ENCODE results near the gene SLC23A1. TPM values are rescaled to one million over a fixed set of nuclear protein-coding genes. Genes with fewer than 3 reads are reported as not detected.

SLC23A1 gene
- total RNA-seq, 1 experiment from 2014 or later = not detected

DNA sequence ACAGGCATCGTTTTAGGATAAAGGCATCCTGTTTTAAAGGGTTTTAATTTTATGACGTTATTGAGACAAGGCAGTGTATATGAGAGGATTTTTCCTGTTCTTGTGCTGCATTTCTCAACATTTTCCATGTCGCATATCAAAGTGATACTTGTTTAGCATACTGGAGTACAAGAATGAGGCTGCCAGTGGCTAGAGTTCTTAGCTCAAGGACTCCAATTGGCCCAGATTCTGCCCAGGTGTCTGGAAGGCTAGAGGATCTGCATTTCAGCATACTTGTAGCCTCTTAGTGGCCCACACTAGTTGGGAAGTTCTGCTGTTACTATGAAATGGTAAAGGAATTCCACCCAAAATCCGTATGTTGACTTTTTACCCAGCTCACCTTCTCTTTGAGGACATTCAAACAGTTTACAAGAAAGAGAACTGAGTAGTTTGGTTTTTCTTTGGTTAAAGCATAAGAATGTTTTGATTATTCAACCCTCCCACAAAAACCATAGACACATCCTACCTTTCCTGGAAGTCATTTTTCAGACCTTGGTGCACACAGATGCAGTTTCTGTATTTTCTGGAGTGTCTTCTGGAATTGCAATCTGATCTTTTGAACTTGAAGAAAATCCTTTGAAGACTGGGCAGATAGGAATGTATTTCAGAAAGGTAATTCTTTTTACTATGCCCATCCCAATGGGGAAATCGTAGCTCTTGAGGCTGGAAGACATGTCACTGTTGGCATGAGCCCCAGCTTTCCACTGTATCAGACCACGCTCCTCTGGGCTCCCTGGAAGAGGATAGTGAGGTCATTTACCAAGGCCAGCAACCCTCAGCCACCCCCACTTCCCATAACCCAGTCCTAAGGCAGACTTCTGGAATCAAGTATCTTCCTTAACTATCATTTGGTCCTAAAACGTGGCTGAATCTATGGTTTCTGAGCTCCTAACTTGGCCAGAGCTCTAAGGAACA, 11.3 kb downstream of the SLC23A1 start:
- H3K27ac ChIP-seq (ENCODE audit: low read length) = no peak overlapping the region
- no peak for DNase-seq (ENCODE audit: low read depth, low spot score)
- TF ChIP-seq SIN3A (IDR thresholded peaks at IDR 0.05; ENCODE audit: borderline replicate concordance, insufficient read depth, low read depth, low read length) (no peak), TCF7L2 (IDR thresholded peaks at IDR 0.05; ENCODE audit: low read depth, low read length) (no peak), POLR2AphosphoS5 (IDR thresholded peaks at IDR 0.05; ENCODE audit: low read depth, low read length) (no peak)
- TF ChIP-seq, protein P1, sequence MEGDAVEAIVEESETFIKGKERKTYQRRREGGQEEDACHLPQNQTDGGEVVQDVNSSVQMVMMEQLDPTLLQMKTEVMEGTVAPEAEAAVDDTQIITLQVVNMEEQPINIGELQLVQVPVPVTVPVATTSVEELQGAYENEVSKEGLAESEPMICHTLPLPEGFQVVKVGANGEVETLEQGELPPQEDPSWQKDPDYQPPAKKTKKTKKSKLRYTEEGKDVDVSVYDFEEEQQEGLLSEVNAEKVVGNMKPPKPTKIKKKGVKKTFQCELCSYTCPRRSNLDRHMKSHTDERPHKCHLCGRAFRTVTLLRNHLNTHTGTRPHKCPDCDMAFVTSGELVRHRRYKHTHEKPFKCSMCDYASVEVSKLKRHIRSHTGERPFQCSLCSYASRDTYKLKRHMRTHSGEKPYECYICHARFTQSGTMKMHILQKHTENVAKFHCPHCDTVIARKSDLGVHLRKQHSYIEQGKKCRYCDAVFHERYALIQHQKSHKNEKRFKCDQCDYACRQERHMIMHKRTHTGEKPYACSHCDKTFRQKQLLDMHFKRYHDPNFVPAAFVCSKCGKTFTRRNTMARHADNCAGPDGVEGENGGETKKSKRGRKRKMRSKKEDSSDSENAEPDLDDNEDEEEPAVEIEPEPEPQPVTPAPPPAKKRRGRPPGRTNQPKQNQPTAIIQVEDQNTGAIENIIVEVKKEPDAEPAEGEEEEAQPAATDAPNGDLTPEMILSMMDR (IDR thresholded peaks at IDR 0.05) = no peak
- TF ChIP-seq, protein P2, sequence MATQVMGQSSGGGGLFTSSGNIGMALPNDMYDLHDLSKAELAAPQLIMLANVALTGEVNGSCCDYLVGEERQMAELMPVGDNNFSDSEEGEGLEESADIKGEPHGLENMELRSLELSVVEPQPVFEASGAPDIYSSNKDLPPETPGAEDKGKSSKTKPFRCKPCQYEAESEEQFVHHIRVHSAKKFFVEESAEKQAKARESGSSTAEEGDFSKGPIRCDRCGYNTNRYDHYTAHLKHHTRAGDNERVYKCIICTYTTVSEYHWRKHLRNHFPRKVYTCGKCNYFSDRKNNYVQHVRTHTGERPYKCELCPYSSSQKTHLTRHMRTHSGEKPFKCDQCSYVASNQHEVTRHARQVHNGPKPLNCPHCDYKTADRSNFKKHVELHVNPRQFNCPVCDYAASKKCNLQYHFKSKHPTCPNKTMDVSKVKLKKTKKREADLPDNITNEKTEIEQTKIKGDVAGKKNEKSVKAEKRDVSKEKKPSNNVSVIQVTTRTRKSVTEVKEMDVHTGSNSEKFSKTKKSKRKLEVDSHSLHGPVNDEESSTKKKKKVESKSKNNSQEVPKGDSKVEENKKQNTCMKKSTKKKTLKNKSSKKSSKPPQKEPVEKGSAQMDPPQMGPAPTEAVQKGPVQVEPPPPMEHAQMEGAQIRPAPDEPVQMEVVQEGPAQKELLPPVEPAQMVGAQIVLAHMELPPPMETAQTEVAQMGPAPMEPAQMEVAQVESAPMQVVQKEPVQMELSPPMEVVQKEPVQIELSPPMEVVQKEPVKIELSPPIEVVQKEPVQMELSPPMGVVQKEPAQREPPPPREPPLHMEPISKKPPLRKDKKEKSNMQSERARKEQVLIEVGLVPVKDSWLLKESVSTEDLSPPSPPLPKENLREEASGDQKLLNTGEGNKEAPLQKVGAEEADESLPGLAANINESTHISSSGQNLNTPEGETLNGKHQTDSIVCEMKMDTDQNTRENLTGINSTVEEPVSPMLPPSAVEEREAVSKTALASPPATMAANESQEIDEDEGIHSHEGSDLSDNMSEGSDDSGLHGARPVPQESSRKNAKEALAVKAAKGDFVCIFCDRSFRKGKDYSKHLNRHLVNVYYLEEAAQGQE (IDR thresholded peaks at IDR 0.05; ENCODE audit: insufficient read depth in 1 of 2, low read depth in 2 of 2, low read length in 1 of 2) = no peak
- ATAC-seq = no peak
- CTCF ChIA-PET = no interaction called here
- POLR2A ChIA-PET = no interaction called here
- peaks cover 22% of the 10 kb centered on the region for H3K36me3 ChIP-seq (ENCODE audit: control insufficient read depth, insufficient read depth, low read length)
- in situ Hi-C loops (cut with HindIII; ENCODE audit: low pct_unique_long_range_greater_than_20kb, low sequenced_read_pairs) = no loop called here
- H3K4me3 ChIP-seq (ENCODE audit: low read depth in 2 of 2, low read length in 2 of 2) = no peak overlapping the region
- H3K4me1 ChIP-seq (ENCODE audit: control insufficient read depth, insufficient read depth, low read length) = peaks cover 9% of the 10 kb centered on the region
- no TSS peak for BruUV-seq (replicated peaks)
- no peaks in the 10 kb centered on the region for H3K27me3 ChIP-seq (ENCODE audit: control insufficient read depth, insufficient read depth, low read length)
- intact Hi-C loops (cut with micrococcal nuclease; ENCODE audit: unreplicated experiment) = no loop called here
- no peaks in the 10 kb centered on the region for H3K9me3 ChIP-seq (ENCODE audit: control insufficient read depth, insufficient read depth, low read depth, low read length)

DNA sequence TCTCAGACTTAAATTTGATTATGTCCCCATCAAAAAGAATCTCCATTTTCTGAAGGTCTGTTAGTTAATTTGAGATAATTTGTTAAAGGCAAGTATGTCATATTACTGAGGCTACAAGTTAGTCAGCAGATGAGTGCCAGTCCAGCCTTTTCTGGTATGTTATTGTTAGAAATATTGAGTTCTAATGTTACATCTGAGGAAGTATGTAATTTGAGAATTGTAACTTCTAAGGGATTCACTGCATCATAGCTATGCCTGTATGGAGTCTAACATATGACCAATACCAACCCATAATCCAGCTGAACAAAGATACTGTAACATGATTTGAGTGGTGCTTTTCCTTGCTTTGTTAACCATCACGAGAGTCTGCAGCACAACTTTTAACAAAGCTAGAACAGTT, 13.9 kb downstream of the SLC23A1 start:
- no peak for DNase-seq (ENCODE audit: low read depth, low spot score)
- Histone ChIP-seq H3K4me1 (ENCODE audit: control insufficient read depth, insufficient read depth, low read length) (peaks cover 9% of the 10 kb centered on the region), H3K4me3 (ENCODE audit: low read depth in 2 of 2, low read length in 2 of 2) (no peak overlapping the region), H3K9me3 (ENCODE audit: control insufficient read depth, insufficient read depth, low read depth, low read length) (no peaks in the 10 kb centered on the region), H3K27ac (ENCODE audit: low read length) (no peak overlapping the region), H3K36me3 (ENCODE audit: control insufficient read depth, insufficient read depth, low read length) (peaks cover 25% of the 10 kb centered on the region), H3K27me3 (ENCODE audit: control insufficient read depth, insufficient read depth, low read length) (no peaks in the 10 kb centered on the region)
- TF ChIP-seq TCF7L2 (IDR thresholded peaks at IDR 0.05; ENCODE audit: low read depth, low read length) (no peak), POLR2AphosphoS5 (IDR thresholded peaks at IDR 0.05; ENCODE audit: low read depth, low read length) (no peak), SIN3A (IDR thresholded peaks at IDR 0.05; ENCODE audit: borderline replicate concordance, insufficient read depth, low read depth, low read length) (no peak)
- TF ChIP-seq, protein P1 (IDR thresholded peaks at IDR 0.05) = no peak
- TF ChIP-seq, protein P2 (IDR thresholded peaks at IDR 0.05; ENCODE audit: insufficient read depth in 1 of 2, low read depth in 2 of 2, low read length in 1 of 2) = no peak
- POLR2A ChIA-PET = no interaction called here
- in situ Hi-C loops (cut with HindIII; ENCODE audit: low pct_unique_long_range_greater_than_20kb, low sequenced_read_pairs) (no loop called here), intact Hi-C loops (cut with micrococcal nuclease; ENCODE audit: unreplicated experiment) (no loop called here)
- BruUV-seq (replicated peaks) = TSS peak; percentile 65
- CTCF ChIA-PET = no interaction called here
- no peak for ATAC-seq

Data from Panc1 (cell line).